GM12872 (cell line): ENCODE data around the gene DPH5.

ENCODE experiments used
- CTCF ChIP-seq: IDR thresholded peaks from 3 replicates; pipeline ENCODE4 v1.5.1; 2011; ENCODE audit warnings: low read depth, mild to moderate bottlenecking, low read length, moderate library complexity; ENCODE audit not compliant: insufficient read depth

Gene DPH5

GRCh38 chr1:101028466-101028865 is 2.9 kb upstream of the DPH5 start:
- no peak for TF ChIP-seq CTCF

GRCh38 chr1:101027194-101027772 is 1.7 kb upstream of the DPH5 start:
- TF ChIP-seq CTCF: no peak

GRCh38 chr1:101026430-101026788 is 825 bp upstream of the DPH5 start:
- TF ChIP-seq CTCF: no peak

DNA sequence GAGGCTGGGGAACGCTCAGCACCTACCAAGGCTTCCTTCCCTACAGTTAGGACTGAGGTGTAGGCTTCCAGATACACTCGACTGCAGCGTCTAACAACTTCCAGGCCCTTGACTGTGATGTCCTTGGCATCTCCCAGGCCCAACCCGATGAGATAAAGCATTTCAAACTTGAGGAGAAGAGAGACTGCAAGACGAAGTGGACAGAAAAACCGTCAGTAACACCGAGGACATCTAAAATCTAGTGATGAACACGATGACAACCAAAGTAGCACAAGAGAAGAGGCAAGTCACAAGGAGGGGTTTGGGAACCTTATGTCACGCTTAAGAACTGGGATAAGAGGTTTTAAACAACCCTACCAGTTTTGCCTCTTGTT is 314 bp downstream of the DPH5 start:
- no peak for TF ChIP-seq CTCF

- TF ChIP-seq CTCF: no peak
Measured at GRCh38 chr1:101022294-101022693, 3.3 kb downstream of the DPH5 start.

- TF ChIP-seq CTCF: no peak
Measured at GRCh38 chr1:101017448-101017847, 8.1 kb downstream of the DPH5 start.

DNA sequence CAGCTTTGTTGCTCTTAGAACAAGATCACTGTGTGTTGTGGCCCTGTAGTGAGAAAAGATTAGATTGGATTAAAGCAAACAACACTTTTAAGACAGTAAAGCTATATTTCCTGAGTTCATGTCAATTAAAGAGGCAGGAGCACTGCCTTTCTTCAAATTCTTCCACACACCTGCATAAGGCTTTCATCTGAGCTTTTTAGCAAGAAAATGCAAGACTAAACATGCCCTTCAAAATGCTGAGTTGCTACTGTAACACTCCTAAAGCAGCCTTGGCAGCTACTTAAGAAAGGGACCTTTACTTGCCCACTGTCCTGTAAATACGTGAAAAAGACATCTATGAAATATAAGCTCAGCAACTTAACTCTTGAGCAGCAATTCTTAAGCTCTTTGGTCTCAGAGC is 11.8 kb downstream of the DPH5 start:
- no peak for TF ChIP-seq CTCF
